ENCODE results near the gene SPESP1.

- TF ChIP-seq EHMT2 (IDR thresholded peaks at IDR 0.05; ENCODE audit: low read depth) (no peak), JUN (IDR thresholded peaks at IDR 0.05) (no peak), RCOR1 (IDR thresholded peaks at IDR 0.05; ENCODE audit: low read depth, low read length) (no peak)
These were observed 62.4 kb downstream of the SPESP1 start for GRCh38 chr15:68992696-68993095.

Measured in A549 (cell line).